GM12878 (cell line): ENCODE results near the gene PUM2. TPM values are rescaled to one million over a fixed set of nuclear protein-coding genes. Genes with fewer than 3 reads are reported as not detected.

Experiments
- ATAC-seq: fragments of 200-7000 bp; cut with Tn5 transposase; 3 replicates; pipeline ENCODE4 v1.9.1; 2020; ENCODE audit warnings: mild to moderate bottlenecking, moderate library complexity
- BruUV-seq: library from RNA; stranded (reverse); fragments of 400-500 nt; replicated peaks from 2 replicates; lab custom pipeline; 2021; lab: Mats Ljungman, UMichigan
- CTCF ChIA-PET: fragments of 300-600 bp; sonication (Branson Sonifier 250); formaldehyde crosslinking; extraction: SDS; loops from one replicate; lab custom pipeline; 2021; ENCODE audit warnings: inconsistent platforms; lab: Yijun Ruan, JAX
- POLR2A ChIA-PET: fragments of 350-600 bp; formaldehyde crosslinking; extraction: SDS; loops from one replicate; lab custom pipeline; 2021; ENCODE audit warnings: inconsistent platforms; lab: Charles Lee
- RAD21 ChIA-PET: fragments of 300-600 bp; sonication (Branson Sonifier 250); formaldehyde crosslinking; loops from one replicate; lab custom pipeline; 2023; ENCODE audit warnings: antibody characterized with exemption; ENCODE audit not compliant: unreplicated experiment; lab: Charles Lee
- SMC1A ChIA-PET: fragments of 300-600 bp; sonication (Branson Sonifier 250); formaldehyde crosslinking; loops from one replicate; lab custom pipeline; 2023; ENCODE audit not compliant: unreplicated experiment, uncharacterized antibody; lab: Charles Lee
- DNase-seq: peaks from one replicate; pipeline ENCODE4 v3.0.0-alpha.2; 2011; ENCODE audit warnings: low read depth, low spot score
- FAIRE-seq: peaks from 3 replicates; lab custom pipeline; 2011; peaks lifted over from hg19 to GRCh38; lab: Jason Lieb, UNC
- H2AFZ ChIP-seq: 2 replicates; pipeline ENCODE4 v1.6.0; 2011; ENCODE audit warnings: low read depth, low read length, control low read depth; ENCODE audit not compliant: control insufficient read depth
- H3K27ac ChIP-seq: 2 replicates; pipeline ENCODE4 v1.5.1; 2011; ENCODE audit warnings: control low read depth; ENCODE audit not compliant: control insufficient read depth, insufficient read depth
- H3K27me3 ChIP-seq, 2 experiments: replicated peaks in 1 of 2; 2 replicates each; pipeline versions ENCODE4 v1.6.0 to v1.6.1; 2011; ENCODE audit warnings: low read length in 1 of 2; ENCODE audit not compliant: control insufficient read depth in 2 of 2, insufficient read depth in 2 of 2
- H3K36me3 ChIP-seq, 2 experiments: 2 replicates each; pipeline ENCODE4 v1.5.1; 2011; ENCODE audit warnings: low read length in 1 of 2; ENCODE audit not compliant: control insufficient read depth in 2 of 2, insufficient read depth in 2 of 2
- H3K4me1 ChIP-seq: 2 replicates; pipeline ENCODE4 v1.6.1; 2011; ENCODE audit warnings: mild to moderate bottlenecking, low read length, moderate library complexity, mixed read lengths; ENCODE audit not compliant: control insufficient read depth, insufficient read depth
- H3K4me2 ChIP-seq: 2 replicates; pipeline ENCODE4 v1.6.0; 2011; ENCODE audit warnings: control low read depth; ENCODE audit not compliant: control insufficient read depth, insufficient read depth
- H3K4me3 ChIP-seq: fragments of 200-600 bp; sonication (generic); 2 replicates; pipeline ENCODE4 v1.5.1; 2016
- H3K79me2 ChIP-seq: 2 replicates; pipeline ENCODE4 v1.6.0; 2011; ENCODE audit warnings: low read length; ENCODE audit not compliant: control insufficient read depth, insufficient read depth
- H3K9ac ChIP-seq: 2 replicates; pipeline ENCODE4 v1.8.0; 2011; ENCODE audit warnings: low read length, control low read depth, mixed read lengths; ENCODE audit not compliant: control insufficient read depth, insufficient read depth
- H3K9me3 ChIP-seq: replicated peaks from 3 replicates; pipeline ENCODE4 v1.5.1; 2011; ENCODE audit warnings: mild to moderate bottlenecking, low read length; ENCODE audit not compliant: control insufficient read depth, insufficient read depth
- H4K20me1 ChIP-seq: 2 replicates; pipeline ENCODE4 v1.6.0; 2011; ENCODE audit not compliant: control insufficient read depth, insufficient read depth
- ATF7 ChIP-seq: fragments of 450-650 bp; IDR thresholded peaks from 2 replicates; pipeline ENCODE4 v1.6.1; 2016; ENCODE audit warnings: low read depth, mild to moderate bottlenecking
- BMI1 ChIP-seq: fragments of 450-650 bp; IDR thresholded peaks from 2 replicates; pipeline ENCODE4 v1.6.1; 2016; ENCODE audit warnings: mild to moderate bottlenecking, moderate library complexity, borderline replicate concordance
- CREB1 ChIP-seq: IDR thresholded peaks from 2 replicates; pipeline ENCODE4 v1.6.1; 2012; ENCODE audit warnings: low read depth, mild to moderate bottlenecking, inconsistent platforms
- ELK1 ChIP-seq: IDR thresholded peaks from 2 replicates; pipeline ENCODE4 v1.6.1; 2012; ENCODE audit warnings: low read depth, low read length, improper control_type of control experiment
- PKNOX1 ChIP-seq: fragments of 450-650 bp; IDR thresholded peaks from 2 replicates; pipeline ENCODE4 v1.6.1; 2016; ENCODE audit warnings: mild to moderate bottlenecking
- POU2F2 ChIP-seq: IDR thresholded peaks from 3 replicates; pipeline ENCODE4 v1.6.1; 2011; ENCODE audit warnings: low read depth, mild to moderate bottlenecking, low read length, borderline replicate concordance
- SIN3A ChIP-seq: IDR thresholded peaks from 2 replicates; pipeline ENCODE4 v1.6.1; 2012; ENCODE audit warnings: low read depth, low read length, improper control_type of control experiment
- SP1 ChIP-seq: IDR thresholded peaks from one replicate; pipeline ENCODE4 v1.6.1; 2011; ENCODE audit warnings: low read depth, low read length
- SPI1 ChIP-seq: IDR thresholded peaks from 2 replicates; pipeline ENCODE4 v1.6.1; 2011; ENCODE audit warnings: low read depth, mild to moderate bottlenecking, low read length, moderate library complexity, borderline replicate concordance; ENCODE audit not compliant: insufficient read depth
- TCF12 ChIP-seq: IDR thresholded peaks from 2 replicates; pipeline ENCODE4 v1.6.1; 2011; ENCODE audit warnings: low read depth, mild to moderate bottlenecking, low read length
- WGBS: methylation state at CpG from one replicate; pipeline ENCODE4 v1.1.6; 2016; ENCODE audit warnings: low lambda C conversion rate; ENCODE audit not compliant: insufficient replicate concordance, insufficient coverage; ENCODE audit errors: missing lambda C conversion rate; 5-methylcytosine and 5-hydroxymethylcytosine counted together
- in situ Hi-C: fragments of 300-500 bp; cut with MboI; formaldehyde crosslinking; loops from 9 replicates; pipeline ENCODE4 v1.14.3; 2018; ENCODE audit warnings: mixed read lengths
- intact Hi-C: fragments of 100-400 bp; cut with micrococcal nuclease; formaldehyde crosslinking; loops from one replicate; pipeline ENCODE4 v1.14.2; 2022; ENCODE audit not compliant: unreplicated experiment
- polyA plus RNA-seq, 11 experiments: library from polyadenylated mRNA; depleted of rRNA in 4 of 11; unstranded in 6 of 11; stranded (reverse) in 5 of 11; fragments of >200 nt; fragmentation: Nextera tagmentation in 4 of 11; fragmentation: Illumina TruSeq in 1 of 11; extraction: Ambion mirVana in 4 of 11; extraction: Trizol in 1 of 11; gene quantifications; 1 replicate in 1 of 11; 2 replicates in 10 of 11; pipeline versions ENCODE4 v1.2.1 to v1.2.3, GENCODE V29; 2011 to 2016; ENCODE audit warnings: inconsistent platforms in 2 of 11, missing spikeins in 2 of 11, low read depth in 1 of 11
- total RNA-seq, 4 experiments: library from RNA; depleted of rRNA in 3 of 4; stranded (reverse); fragments of >200 nt in 3 of 4; fragmentation: Illumina TruSeq in 1 of 4; extraction: Trizol in 1 of 4; gene quantifications; 2 replicates each; pipeline versions ENCODE4 v1.2.1 to v1.2.3, GENCODE V29; 2013 to 2021

The PUM2 gene
- total and polyA plus RNA-seq, 10 of the 15 experiments (the other 5 are each of a cell fraction or from before 2014, with no cell fraction given): 14.5 to 87.6 (median 29.4) TPM

- ChIA-PET POLR2A (interaction anchor here (1.2 to 1.7 kb wide), 2 partner anchors 9 to 14 kb away, joined by 5 read pairs; no protein-coding TSS in a partner anchor), SMC1A (interaction anchor here (0.9 to 4.5 kb wide), 4 partner anchors 14 to 284 kb away, joined by 3 to 31 read pairs (median 14); no protein-coding TSS in a partner anchor), RAD21 (interaction anchor here (2.8 kb wide), 1 partner anchor 7 kb away, joined by 9 read pairs; no protein-coding TSS in a partner anchor), CTCF (interaction anchor here (8.3 kb wide), 1 partner anchor 8 kb away, joined by 94 read pairs; no protein-coding TSS in a partner anchor)
- Histone ChIP-seq H3K4me2 (peak overlapping the region; percentile 49; the same call in 1 of the 2 replicates), H4K20me1 (peaks cover 7% of the 10 kb centered on the region), H3K27me3 (no peaks in the 10 kb centered on the region), H2AFZ (no peak overlapping the region), H3K79me2 (peaks cover 100% of the 10 kb centered on the region), H3K9ac (no peak overlapping the region), H3K27ac (no peak overlapping the region), H3K4me1 (peaks cover 12% of the 10 kb centered on the region; the same call in 1 of the 2 replicates), H3K9me3 (peaks cover 32% of the 10 kb centered on the region), H3K36me3 (peaks cover 2 to 19% of the 10 kb centered on the region in 2 experiments), H3K4me3 (no peak overlapping the region)
- ATAC-seq (peak; percentile 51), DNase-seq (no peak), FAIRE-seq (no peak)
- in situ Hi-C loops (no loop called here), intact Hi-C loops (no loop called here)
- BruUV-seq: no TSS peak
- whole genome bisulfite sequencing: 55% methylated on average over 4 of the region's 4 CpGs
- no peak for TF ChIP-seq ATF7
- peak; percentile 2; the same call in 1 of the 2 replicates for TF ChIP-seq SPI1
- TF ChIP-seq CREB1: peak; percentile 22; the same call in 1 of the 2 replicates
- TF ChIP-seq SP1: no peak
These were observed 16.9 kb downstream of the PUM2 start for GRCh38 chr2:20333738-20334137.

- peaks cover 3 to 20% of the 10 kb centered on the region in 2 experiments for H3K36me3 ChIP-seq
- no peak overlapping the region for H3K4me3 ChIP-seq
- FAIRE-seq (no peak), ATAC-seq (peak; percentile 41; the same call in 2 of the 3 replicates), DNase-seq (no peak)
- 50% methylated on average over 3 of the region's 3 CpGs for WGBS
- TF ChIP-seq TCF12 (no peak), ELK1 (no peak), POU2F2 (peak; percentile 13; the same call in 1 of the 3 replicates), SPI1 (peak; percentile 73; the same call in 1 of the 2 replicates), SIN3A (no peak), BMI1 (0 out of 2 replicates have a peak, but pooled peaks have one; percentile 27), PKNOX1 (peak; percentile 39; the same call in 1 of the 2 replicates)
- no peak overlapping the region for H3K27ac ChIP-seq
- H2AFZ ChIP-seq: no peak overlapping the region
- H3K4me1 ChIP-seq: peaks cover 12% of the 10 kb centered on the region; the same call in 1 of the 2 replicates
- SMC1A ChIA-PET: no interaction called here
- in situ Hi-C loops: no loop called here
- H3K9ac ChIP-seq: no peak overlapping the region
- intact Hi-C loops: no loop called here
- peaks cover 91% of the 10 kb centered on the region for H3K79me2 ChIP-seq
- CTCF ChIA-PET: interaction anchor here (0.7 to 9.0 kb wide), 3 partner anchors 11 to 18 kb away, joined by 4 to 74 read pairs (median 37); no protein-coding TSS in a partner anchor
- H4K20me1 ChIP-seq: 0 out of 2 replicates have a peak, but pooled peaks cover 7% of the 10 kb centered on the region
- no TSS peak for BruUV-seq
- no peaks in the 10 kb centered on the region for H3K27me3 ChIP-seq
- POLR2A ChIA-PET: interaction anchor here (1.2 kb wide), 1 partner anchor 10 kb away, joined by 3 read pairs; no protein-coding TSS in a partner anchor
- H3K9me3 ChIP-seq: peaks cover 32% of the 10 kb centered on the region
- RAD21 ChIA-PET: no interaction called here
- no peak overlapping the region for H3K4me2 ChIP-seq
These were observed 20.5 kb downstream of the PUM2 start for GRCh38 chr2:20330192-20330591.
